ENCODE results near the gene NEK11.

GRCh38 chr3:131031660-131032059 lies 5.0 kb downstream of the NEK11 start:
- TF ChIP-seq CTCF (IDR thresholded peaks at IDR 0.05 in 8 of 11, conservative IDR thresholded peaks at IDR 0.05 in 3 of 11) (no peak), POLR2A (IDR thresholded peaks at IDR 0.05) (no peak), POLR2AphosphoS5 (IDR thresholded peaks at IDR 0.05) (no peak)
